Fibroblast of pulmonary artery (primary cell): ENCODE data around the gene SIX4.

ENCODE experiments used
- DNase-seq: peaks from one replicate; pipeline ENCODE4 v3.0.0-alpha.2; 2010; ENCODE audit warnings: low read depth
- H3K4me3 ChIP-seq: replicated peaks from 2 replicates; pipeline ENCODE4 v1.5.1; 2011; ENCODE audit warnings: low read depth, mild to moderate bottlenecking, control low read depth, low read length, moderate library complexity
- CTCF ChIP-seq: IDR thresholded peaks from 2 replicates; pipeline ENCODE4 v1.5.1; 2011; ENCODE audit warnings: mild to moderate bottlenecking, control low read depth, low read length, inconsistent platforms; ENCODE audit errors: missing control alignments

The SIX4 gene

GRCh38 chr14:60684203-60684602 lies 39.9 kb downstream of the SIX4 start:
- TF ChIP-seq CTCF: no peak

GRCh38 chr14:60681271-60681670 lies 42.9 kb downstream of the SIX4 start:
- H3K4me3 ChIP-seq: no peak overlapping the region
- no peak for TF ChIP-seq CTCF
- no peak for DNase-seq

More at GRCh38 chr14:60684203-60684602, 39.9 kb downstream of the SIX4 start:
- H3K4me3 ChIP-seq: no peak overlapping the region
- DNase-seq: no peak

GRCh38 chr14:60680511-60680910 lies 43.6 kb downstream of the SIX4 start:
- no peak for DNase-seq
- TF ChIP-seq CTCF: no peak

GRCh38 chr14:60679566-60680258 lies 44.4 kb downstream of the SIX4 start:
- no peak for TF ChIP-seq CTCF
- no peak overlapping the region for H3K4me3 ChIP-seq
- DNase-seq: no peak

More at GRCh38 chr14:60680511-60680910, 43.6 kb downstream of the SIX4 start:
- no peak overlapping the region for H3K4me3 ChIP-seq

- no peak for DNase-seq
- no peak for TF ChIP-seq CTCF
Observed at GRCh38 chr14:60677701-60678100, 46.5 kb downstream of the SIX4 start.

GRCh38 chr14:60670989-60671388 lies 53.2 kb downstream of the SIX4 start:
- H3K4me3 ChIP-seq: no peak overlapping the region
- no peak for DNase-seq
- no peak for TF ChIP-seq CTCF

More at GRCh38 chr14:60677701-60678100, 46.5 kb downstream of the SIX4 start:
- H3K4me3 ChIP-seq: no peak overlapping the region
